Measurements from ENCODE around the gene GLIPR2. TPM values are rescaled to one million over a fixed set of nuclear protein-coding genes. Genes with fewer than 3 reads are reported as not detected.
A peak's percentile ranks its signal among the peaks of the same experiment; 100 is the strongest.

The GLIPR2 gene
- total RNA-seq, 4 donors from 2014 or later = 3.2 to 8.8 (median 5.6) TPM

DNA sequence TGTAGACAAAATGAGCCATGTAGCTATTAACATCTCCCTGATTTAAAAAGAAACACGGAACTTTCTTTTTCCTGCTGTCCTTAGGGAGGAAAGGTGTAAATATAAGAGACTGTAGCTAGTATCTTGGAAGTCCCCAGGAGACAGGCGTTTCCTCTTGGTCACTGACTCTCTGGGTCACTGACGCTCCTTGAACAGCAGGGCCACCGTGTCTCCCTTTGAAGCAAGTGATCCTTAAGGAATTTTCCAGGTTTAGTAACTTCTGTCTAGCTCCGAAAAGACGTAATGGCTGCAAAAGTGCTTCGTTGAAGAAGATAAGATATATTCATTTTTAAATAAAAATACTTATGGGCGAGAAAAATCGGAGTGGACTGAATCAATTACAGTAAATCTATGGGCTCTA is 53.4 kb downstream of the GLIPR2 start:
- 5% methylated on average over 9 of the region's 9 CpGs for WGBS
- no peak for TF ChIP-seq EP300 (IDR thresholded peaks at IDR 0.05)
- TF ChIP-seq POLR2AphosphoS5 (IDR thresholded peaks at IDR 0.05) = no peak
- TF ChIP-seq, protein P1, sequence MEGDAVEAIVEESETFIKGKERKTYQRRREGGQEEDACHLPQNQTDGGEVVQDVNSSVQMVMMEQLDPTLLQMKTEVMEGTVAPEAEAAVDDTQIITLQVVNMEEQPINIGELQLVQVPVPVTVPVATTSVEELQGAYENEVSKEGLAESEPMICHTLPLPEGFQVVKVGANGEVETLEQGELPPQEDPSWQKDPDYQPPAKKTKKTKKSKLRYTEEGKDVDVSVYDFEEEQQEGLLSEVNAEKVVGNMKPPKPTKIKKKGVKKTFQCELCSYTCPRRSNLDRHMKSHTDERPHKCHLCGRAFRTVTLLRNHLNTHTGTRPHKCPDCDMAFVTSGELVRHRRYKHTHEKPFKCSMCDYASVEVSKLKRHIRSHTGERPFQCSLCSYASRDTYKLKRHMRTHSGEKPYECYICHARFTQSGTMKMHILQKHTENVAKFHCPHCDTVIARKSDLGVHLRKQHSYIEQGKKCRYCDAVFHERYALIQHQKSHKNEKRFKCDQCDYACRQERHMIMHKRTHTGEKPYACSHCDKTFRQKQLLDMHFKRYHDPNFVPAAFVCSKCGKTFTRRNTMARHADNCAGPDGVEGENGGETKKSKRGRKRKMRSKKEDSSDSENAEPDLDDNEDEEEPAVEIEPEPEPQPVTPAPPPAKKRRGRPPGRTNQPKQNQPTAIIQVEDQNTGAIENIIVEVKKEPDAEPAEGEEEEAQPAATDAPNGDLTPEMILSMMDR (IDR thresholded peaks at IDR 0.05) = no peak
- no peak for TF ChIP-seq POLR2A (IDR thresholded peaks at IDR 0.05)
- H3K4me1 ChIP-seq = peaks cover 42% of the 10 kb centered on the region
- H3K36me3 ChIP-seq = no peaks in the 10 kb centered on the region
- peak overlapping the region; percentile 92 for H3K27ac ChIP-seq
- no peak for DNase-seq (ENCODE audit: low spot score in 2 of 2)
- peak overlapping the region; percentile 67 for H3K4me3 ChIP-seq
- no peaks in the 10 kb centered on the region for H3K9me3 ChIP-seq
- H3K27me3 ChIP-seq = no peaks in the 10 kb centered on the region

DNA sequence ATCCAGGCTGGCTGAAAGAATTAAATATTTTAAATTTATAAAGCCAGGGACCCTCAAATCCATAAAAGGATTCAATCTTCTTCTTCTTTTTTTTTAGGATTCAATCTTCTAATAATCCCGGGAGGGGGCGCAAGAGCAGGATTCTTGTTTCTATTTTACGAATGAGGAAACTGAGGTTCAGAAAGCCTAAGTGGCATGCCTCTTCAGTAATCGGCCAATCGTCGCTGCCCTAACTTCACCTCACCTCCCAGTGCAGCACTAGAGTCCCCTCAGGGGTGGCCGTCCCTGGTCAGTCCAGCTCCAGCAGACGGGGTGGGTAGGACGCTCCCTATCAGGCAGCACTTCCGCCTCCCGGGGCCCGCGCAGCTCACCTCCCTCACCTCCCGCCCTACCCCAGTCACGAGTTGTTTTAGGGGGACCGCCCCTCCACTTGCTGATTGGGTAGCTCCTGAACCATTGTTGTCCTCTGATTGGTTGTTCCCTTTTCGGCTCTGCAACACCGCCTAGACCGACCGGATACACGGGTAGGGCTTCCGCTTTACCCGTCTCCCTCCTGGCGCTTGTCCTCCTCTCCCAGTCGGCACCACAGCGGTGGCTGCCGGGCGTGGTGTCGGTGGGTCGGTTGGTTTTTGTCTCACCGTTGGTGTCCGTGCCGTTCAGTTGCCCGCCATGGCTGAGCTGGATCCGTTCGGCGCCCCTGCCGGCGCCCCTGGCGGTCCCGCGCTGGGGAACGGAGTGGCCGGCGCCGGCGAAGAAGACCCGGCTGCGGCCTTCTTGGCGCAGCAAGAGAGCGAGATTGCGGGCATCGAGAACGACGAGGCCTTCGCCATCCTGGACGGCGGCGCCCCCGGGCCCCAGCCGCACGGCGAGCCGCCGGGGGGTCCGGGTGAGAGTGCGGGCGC is 54.1 kb downstream of the GLIPR2 start, which contains the start of gene CLTA:
CLTA (plus strand) TSS at position 534 of the 902 bp plus-strand sequence; CDS start at position 670, 136 bp downstream.
- peak; percentile 99 for DNase-seq (ENCODE audit: low spot score in 2 of 2)
- H3K9me3 ChIP-seq = no peaks in the 10 kb centered on the region
- peak within 1 kb of the TSS; percentile 92 for H3K27ac ChIP-seq
- H3K4me1 ChIP-seq = peaks cover 44% of the 10 kb centered on the region
- TF ChIP-seq POLR2AphosphoS5 (IDR thresholded peaks at IDR 0.05) (peak; percentile 70 to 89 (median 78)), EP300 (IDR thresholded peaks at IDR 0.05) (no peak), POLR2A (IDR thresholded peaks at IDR 0.05) (peak; percentile 65 to 94)
- TF ChIP-seq, protein P1 (IDR thresholded peaks at IDR 0.05) = peak; percentile 21 to 35
- WGBS = under 1% methylated on average over 17 of the region's 68 CpGs
- H3K27me3 ChIP-seq = no peaks in the 10 kb centered on the region
- H3K4me3 ChIP-seq = peak within 1 kb of the TSS; percentile 67
- no peaks in the 10 kb centered on the region for H3K36me3 ChIP-seq

DNA sequence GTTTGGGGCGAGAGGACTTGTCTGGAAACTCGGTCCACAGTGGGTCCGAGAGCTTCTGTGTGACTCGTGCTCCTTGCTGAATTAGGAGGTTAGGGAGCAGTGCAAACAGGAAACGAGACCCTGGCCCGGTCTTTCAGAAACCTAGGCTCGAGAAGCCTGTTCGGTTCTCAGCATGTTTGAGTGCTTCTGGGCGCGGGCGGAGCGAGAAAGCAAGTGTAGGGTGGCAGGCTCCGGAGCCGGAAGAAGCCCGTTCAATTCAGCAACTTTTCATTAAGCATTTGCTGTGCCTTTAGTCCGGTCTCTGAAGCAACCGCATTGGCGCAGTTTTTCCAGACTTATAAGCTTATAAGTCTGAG is 54.7 kb downstream of the GLIPR2 start:
- Histone ChIP-seq H3K9me3 (no peaks in the 10 kb centered on the region), H3K4me3 (peak overlapping the region; percentile 67), H3K4me1 (peaks cover 44% of the 10 kb centered on the region), H3K27ac (peak overlapping the region; percentile 92), H3K27me3 (no peaks in the 10 kb centered on the region), H3K36me3 (no peaks in the 10 kb centered on the region)
- WGBS = 1% methylated on average over 14 of the region's 18 CpGs
- TF ChIP-seq, protein P1 (IDR thresholded peaks at IDR 0.05) = no peak
- TF ChIP-seq POLR2AphosphoS5 (IDR thresholded peaks at IDR 0.05) (no peak), POLR2A (IDR thresholded peaks at IDR 0.05) (no peak), EP300 (IDR thresholded peaks at IDR 0.05) (no peak)
- DNase-seq (ENCODE audit: low spot score in 2 of 2) = no peak

DNA sequence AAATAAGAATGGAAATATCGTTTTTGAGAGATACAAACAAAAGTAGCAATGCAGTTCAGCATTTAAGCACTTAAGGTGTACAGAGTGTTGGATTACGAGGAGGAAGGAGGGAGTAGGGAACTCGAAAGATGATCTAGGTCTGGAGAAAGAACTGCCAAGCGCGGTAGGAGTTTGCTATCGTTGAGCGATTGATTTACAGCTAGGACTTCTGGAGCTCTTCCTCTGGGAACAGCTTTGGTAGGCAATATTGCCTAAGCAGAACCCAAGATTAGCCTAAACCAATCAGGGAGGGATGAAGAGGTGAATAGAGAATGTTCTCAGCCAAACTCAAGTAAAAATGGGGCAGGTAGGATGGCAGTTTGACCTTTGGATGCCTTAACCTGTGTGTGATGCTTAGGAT is 55.2 kb downstream of the GLIPR2 start:
- H3K9me3 ChIP-seq = no peaks in the 10 kb centered on the region
- no peak for DNase-seq (ENCODE audit: low spot score in 2 of 2)
- peak overlapping the region; percentile 92 for H3K27ac ChIP-seq
- peaks cover 44% of the 10 kb centered on the region for H3K4me1 ChIP-seq
- H3K36me3 ChIP-seq = no peaks in the 10 kb centered on the region
- no peak for TF ChIP-seq EP300 (IDR thresholded peaks at IDR 0.05)
- TF ChIP-seq POLR2A (IDR thresholded peaks at IDR 0.05) = no peak
- no peak for TF ChIP-seq POLR2AphosphoS5 (IDR thresholded peaks at IDR 0.05)
- TF ChIP-seq, protein P1 (IDR thresholded peaks at IDR 0.05) = no peak
- under 1% methylated on average over 7 of the region's 7 CpGs for WGBS
- no peaks in the 10 kb centered on the region for H3K27me3 ChIP-seq
- peak overlapping the region; percentile 67 for H3K4me3 ChIP-seq

DNA sequence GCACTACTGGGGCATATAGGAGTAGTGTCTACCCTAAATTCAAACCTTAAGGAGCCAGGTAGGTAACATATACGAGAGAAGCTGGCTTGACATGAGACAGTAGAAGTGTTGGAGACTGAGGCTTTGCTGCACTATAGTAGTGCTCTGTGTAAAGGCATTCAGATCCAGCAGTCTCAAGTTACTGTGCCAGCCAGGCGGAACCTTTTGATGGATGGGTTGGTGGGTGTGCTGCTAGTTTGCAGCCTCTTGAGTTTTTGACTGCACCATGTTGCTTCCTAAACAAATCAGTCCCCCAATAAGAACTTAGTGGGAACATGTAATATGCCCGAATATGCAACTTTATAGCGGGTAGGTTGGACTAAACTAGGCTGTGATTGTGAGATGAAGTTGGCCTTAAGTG is 55.7 kb downstream of the GLIPR2 start:
- no peak for DNase-seq (ENCODE audit: low spot score in 2 of 2)
- Histone ChIP-seq H3K4me1 (peaks cover 44% of the 10 kb centered on the region), H3K9me3 (no peaks in the 10 kb centered on the region), H3K27ac (no peak overlapping the region), H3K36me3 (no peaks in the 10 kb centered on the region), H3K27me3 (no peaks in the 10 kb centered on the region), H3K4me3 (peak overlapping the region; percentile 67)
- no peak for TF ChIP-seq EP300 (IDR thresholded peaks at IDR 0.05)
- TF ChIP-seq, protein P1 (IDR thresholded peaks at IDR 0.05) = no peak
- TF ChIP-seq POLR2AphosphoS5 (IDR thresholded peaks at IDR 0.05) = no peak
- no peak for TF ChIP-seq POLR2A (IDR thresholded peaks at IDR 0.05)
- WGBS = 61% methylated on average over 4 of the region's 4 CpGs
